ENCODE measurements around the gene ITPRIP. TPM values are rescaled to one million over a fixed set of nuclear protein-coding genes. Genes with fewer than 3 reads are reported as not detected.

The ITPRIP gene, protein sequence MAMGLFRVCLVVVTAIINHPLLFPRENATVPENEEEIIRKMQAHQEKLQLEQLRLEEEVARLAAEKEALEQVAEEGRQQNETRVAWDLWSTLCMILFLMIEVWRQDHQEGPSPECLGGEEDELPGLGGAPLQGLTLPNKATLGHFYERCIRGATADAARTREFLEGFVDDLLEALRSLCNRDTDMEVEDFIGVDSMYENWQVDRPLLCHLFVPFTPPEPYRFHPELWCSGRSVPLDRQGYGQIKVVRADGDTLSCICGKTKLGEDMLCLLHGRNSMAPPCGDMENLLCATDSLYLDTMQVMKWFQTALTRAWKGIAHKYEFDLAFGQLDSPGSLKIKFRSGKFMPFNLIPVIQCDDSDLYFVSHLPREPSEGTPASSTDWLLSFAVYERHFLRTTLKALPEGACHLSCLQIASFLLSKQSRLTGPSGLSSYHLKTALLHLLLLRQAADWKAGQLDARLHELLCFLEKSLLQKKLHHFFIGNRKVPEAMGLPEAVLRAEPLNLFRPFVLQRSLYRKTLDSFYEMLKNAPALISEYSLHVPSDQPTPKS
- polyA plus RNA-seq (2013, experiment 1 of 2), result 2.3 TPM
- 2.1 TPM for polyA plus RNA-seq (2013, experiment 2 of 2)

DNA sequence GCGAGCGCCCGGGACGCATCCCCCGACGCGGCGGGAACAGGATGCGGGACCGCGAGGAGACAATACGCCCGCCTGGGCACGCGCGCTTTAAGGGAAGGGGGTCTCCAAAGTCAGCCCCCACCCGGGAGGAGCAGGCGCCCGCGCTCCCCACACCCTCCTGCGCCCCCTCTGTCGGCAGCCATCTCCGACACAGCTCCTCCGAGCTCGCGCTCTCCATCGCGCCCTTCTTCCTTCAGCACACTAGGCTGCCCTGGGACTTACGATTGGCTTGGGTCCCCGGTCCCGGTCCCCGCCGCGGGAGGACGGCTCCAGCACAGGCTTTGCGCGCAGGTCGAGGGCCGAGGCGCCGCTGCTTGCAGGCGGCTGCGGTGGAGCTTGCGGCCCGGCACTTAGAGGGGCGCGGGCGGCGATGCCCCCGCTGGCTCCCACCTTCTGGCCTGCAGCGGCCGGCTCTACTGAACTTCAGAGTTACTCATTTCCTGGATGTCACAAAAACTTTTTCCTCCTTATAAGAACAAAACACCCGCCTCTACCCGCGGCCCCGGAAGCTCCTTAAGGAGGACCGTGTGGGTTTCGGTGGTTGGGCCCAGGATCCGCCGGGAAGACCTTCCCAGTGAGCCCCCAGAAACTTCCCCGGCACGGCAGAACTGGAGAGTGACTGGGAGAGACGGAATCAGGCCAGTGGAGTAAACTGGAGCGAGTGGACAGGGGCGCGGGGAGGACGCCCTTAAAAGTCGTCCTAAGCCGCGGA lies at the start of gene ITPRIP:
ITPRIP (minus strand) TSS at position 481 of the 751 bp plus-strand sequence. CDS start 22,414 bp downstream, outside the sequence.
- Histone ChIP-seq H2AFZ (ENCODE audit: low read length) (peak within 1 kb of the TSS; percentile 98), H2BK5ac (ENCODE audit: low read length) (peak within 1 kb of the TSS; percentile 79), H2AK5ac (ENCODE audit: low read depth, low read length) (no peak within 1 kb of the TSS), H3K4ac (ENCODE audit: low read length) (no peak within 1 kb of the TSS), H3K23ac (ENCODE audit: low read depth, low read length, poor library complexity) (peak within 1 kb of the TSS; percentile 34), H4K91ac (ENCODE audit: low read depth, low read length, poor library complexity) (peak within 1 kb of the TSS; percentile 13), H3K27me3 (ENCODE audit: control insufficient read depth in 3 of 3, insufficient read depth in 3 of 3, low read depth in 1 of 3, low read length in 3 of 3) (peaks cover 0 to 19% (median 0%) of the 10 kb centered on the region in 3 experiments), H3K9ac (ENCODE audit: low read depth, low read length, poor library complexity) (peak within 1 kb of the TSS; percentile 91), H2BK12ac (ENCODE audit: low read length) (no peak within 1 kb of the TSS), H2BK120ac (ENCODE audit: low read depth, low read length) (no peak within 1 kb of the TSS), H3K27ac (replicated peaks; ENCODE audit: low read length) (peak within 1 kb of the TSS; percentile 83), H3K18ac (ENCODE audit: low read length) (peak within 1 kb of the TSS; percentile 78), H4K8ac (ENCODE audit: low read depth, low read length) (no peak within 1 kb of the TSS), H3K4me3 (ENCODE audit: low read length in 2 of 2) (peak within 1 kb of the TSS; percentile 89), H3K14ac (ENCODE audit: low read length) (peak within 1 kb of the TSS; percentile 12), H3K9me3 (replicated peaks in 1 of 2; ENCODE audit: control insufficient read depth in 2 of 2, insufficient read depth in 1 of 2, low read depth in 1 of 2, low read length in 2 of 2) (no peaks in the 10 kb centered on the region), H3K4me2 (ENCODE audit: insufficient read depth, low read length, poor library complexity, severe bottlenecking) (peak within 1 kb of the TSS; percentile 90), H2BK15ac (ENCODE audit: low read length) (peak within 1 kb of the TSS; percentile 52), H3K79me1 (ENCODE audit: low read depth, low read length) (peaks cover 6% of the 10 kb centered on the region), H3K4me1 (ENCODE audit: control insufficient read depth in 2 of 2, insufficient read depth in 1 of 2, low read depth in 1 of 2, low read length in 2 of 2) (peaks cover 16% of the 10 kb centered on the region in 2 donors), H3K36me3 (replicated peaks in 1 of 2; ENCODE audit: control insufficient read depth in 2 of 2, insufficient read depth in 2 of 2, low read length in 2 of 2) (peaks cover 0 to 22% of the 10 kb centered on the region in 2 donors)
- DNase-seq (ENCODE audit: low spot score), result peak; percentile 73
- no CpG with 5 or more reads among the region's 70 CpGs for WGBS, 2 donors (ENCODE audit: extremely low coverage in 2 of 2, insufficient read length in 2 of 2, insufficient replicate concordance in 1 of 2)

- Histone ChIP-seq H2BK120ac (ENCODE audit: low read depth, low read length) (no peak overlapping the region), H2BK5ac (ENCODE audit: low read length) (no peak overlapping the region), H3K4me1 (ENCODE audit: control insufficient read depth in 2 of 2, insufficient read depth in 1 of 2, low read depth in 1 of 2, low read length in 2 of 2) (peaks cover 0 to 3% of the 10 kb centered on the region in 2 donors), H3K27ac (replicated peaks; ENCODE audit: low read length) (no peak overlapping the region), H3K4me3 (ENCODE audit: low read length in 2 of 2) (no peak overlapping the region), H3K79me1 (ENCODE audit: low read depth, low read length) (no peaks in the 10 kb centered on the region), H3K36me3 (replicated peaks in 1 of 2; ENCODE audit: control insufficient read depth in 2 of 2, insufficient read depth in 2 of 2, low read length in 2 of 2) (no peaks in the 10 kb centered on the region), H2AFZ (ENCODE audit: low read length) (peak overlapping the region; percentile 34), H3K14ac (ENCODE audit: low read length) (no peak overlapping the region), H3K4ac (ENCODE audit: low read length) (no peak overlapping the region), H2AK5ac (ENCODE audit: low read depth, low read length) (no peak overlapping the region), H3K23ac (ENCODE audit: low read depth, low read length, poor library complexity) (no peak overlapping the region), H3K4me2 (ENCODE audit: insufficient read depth, low read length, poor library complexity, severe bottlenecking) (no peak overlapping the region), H2BK12ac (ENCODE audit: low read length) (no peak overlapping the region), H4K8ac (ENCODE audit: low read depth, low read length) (no peak overlapping the region), H3K9ac (ENCODE audit: low read depth, low read length, poor library complexity) (no peak overlapping the region), H4K91ac (ENCODE audit: low read depth, low read length, poor library complexity) (no peak overlapping the region), H2BK15ac (ENCODE audit: low read length) (no peak overlapping the region), H3K27me3 (ENCODE audit: control insufficient read depth in 3 of 3, insufficient read depth in 3 of 3, low read depth in 1 of 3, low read length in 3 of 3) (no peaks in the 10 kb centered on the region), H3K9me3 (replicated peaks in 1 of 2; ENCODE audit: control insufficient read depth in 2 of 2, insufficient read depth in 1 of 2, low read depth in 1 of 2, low read length in 2 of 2) (no peaks in the 10 kb centered on the region), H3K18ac (ENCODE audit: low read length) (no peak overlapping the region)
- DNase-seq (ENCODE audit: low spot score), result no peak
- WGBS, 2 donors (ENCODE audit: extremely low coverage in 2 of 2, insufficient read length in 2 of 2, insufficient replicate concordance in 1 of 2), result no CpG with 5 or more reads among the region's 6 CpGs
Observed at GRCh38 chr10:104387130-104387888, 49.0 kb upstream of the ITPRIP start.

- Histone ChIP-seq H3K36me3 (replicated peaks in 1 of 2; ENCODE audit: control insufficient read depth in 2 of 2, insufficient read depth in 2 of 2, low read length in 2 of 2) (no peaks in the 10 kb centered on the region), H4K8ac (ENCODE audit: low read depth, low read length) (no peak overlapping the region), H2BK5ac (ENCODE audit: low read length) (no peak overlapping the region), H3K27me3 (ENCODE audit: control insufficient read depth in 3 of 3, insufficient read depth in 3 of 3, low read depth in 1 of 3, low read length in 3 of 3) (no peaks in the 10 kb centered on the region), H2BK15ac (ENCODE audit: low read length) (no peak overlapping the region), H4K91ac (ENCODE audit: low read depth, low read length, poor library complexity) (no peak overlapping the region), H3K14ac (ENCODE audit: low read length) (no peak overlapping the region), H3K27ac (replicated peaks; ENCODE audit: low read length) (no peak overlapping the region), H3K4ac (ENCODE audit: low read length) (no peak overlapping the region), H3K4me3 (ENCODE audit: low read length in 2 of 2) (no peak overlapping the region), H3K9ac (ENCODE audit: low read depth, low read length, poor library complexity) (no peak overlapping the region), H3K79me1 (ENCODE audit: low read depth, low read length) (no peaks in the 10 kb centered on the region), H3K4me2 (ENCODE audit: insufficient read depth, low read length, poor library complexity, severe bottlenecking) (no peak overlapping the region), H3K9me3 (replicated peaks in 1 of 2; ENCODE audit: control insufficient read depth in 2 of 2, insufficient read depth in 1 of 2, low read depth in 1 of 2, low read length in 2 of 2) (no peaks in the 10 kb centered on the region), H2BK12ac (ENCODE audit: low read length) (no peak overlapping the region), H2AFZ (ENCODE audit: low read length) (no peak overlapping the region), H3K4me1 (ENCODE audit: control insufficient read depth in 2 of 2, insufficient read depth in 1 of 2, low read depth in 1 of 2, low read length in 2 of 2) (peaks cover 0 to 6% of the 10 kb centered on the region in 2 donors), H3K18ac (ENCODE audit: low read length) (no peak overlapping the region), H2AK5ac (ENCODE audit: low read depth, low read length) (no peak overlapping the region), H3K23ac (ENCODE audit: low read depth, low read length, poor library complexity) (no peak overlapping the region), H2BK120ac (ENCODE audit: low read depth, low read length) (no peak overlapping the region)
- WGBS, 2 donors (ENCODE audit: extremely low coverage in 2 of 2, insufficient read length in 2 of 2, insufficient replicate concordance in 1 of 2), result no CpG with 5 or more reads among the region's 4 CpGs
- DNase-seq (ENCODE audit: low spot score), result no peak
Observed at GRCh38 chr10:104380336-104380735, 42.1 kb upstream of the ITPRIP start.
